Testis (tissue), 2 donors: Measurements from ENCODE around the gene NAPG.

Experiments used
- CTCF ChIP-seq, 3 experiments: fragments of 450-650 bp in 2 of 3; fragments of 200-600 bp in 1 of 3; sonication (generic) in 1 of 3; IDR thresholded peaks; one replicate each; pipeline ENCODE4 v1.5.1; 2016 to 2019; ENCODE audit warnings: antibody characterized with exemption in 3 of 3, mild to moderate bottlenecking in 2 of 3, moderate library complexity in 1 of 3
- POLR2A ChIP-seq: fragments of 450-650 bp; IDR thresholded peaks from one replicate; pipeline ENCODE4 v1.6.1; 2017; ENCODE audit warnings: antibody characterized with exemption, mild to moderate bottlenecking, moderate library complexity

GRCh38 chr18:10477121-10477862 lies 48.5 kb upstream of the NAPG start:
- TF ChIP-seq POLR2A = no peak
- no peak for TF ChIP-seq CTCF (IDR thresholded peaks at IDR 0.05)
